K562 (cell line): ENCODE data around the gene DDAH1. TPM values are rescaled to one million over a fixed set of nuclear protein-coding genes. Genes with fewer than 3 reads are reported as not detected.
A peak's percentile ranks its signal among the peaks of the same experiment; 100 is the strongest.

Source experiments
- CBX8 ChIP-seq: fragments of 200-600 bp; sonication (generic); IDR thresholded peaks from 2 replicates; pipeline ENCODE4 v1.6.1; 2012; ENCODE audit warnings: borderline replicate concordance, mixed run types, low read depth, mild to moderate bottlenecking, moderate library complexity, mixed read lengths, low read length, control low read depth, inconsistent platforms; ENCODE audit not compliant: poor library complexity, severe bottlenecking; ENCODE audit errors: extremely low read depth
- E2F3 ChIP-seq: fragments of 250-450 bp; sonication (Bioruptor Pico); IDR thresholded peaks from 2 replicates; pipeline ENCODE4 v1.4.0; 2020; ENCODE audit warnings: mild to moderate bottlenecking
- FOS ChIP-seq: IDR thresholded peaks from 3 replicates; pipeline ENCODE4 v1.6.1; 2011; ENCODE audit not compliant: insufficient read length; ENCODE audit errors: extremely low read depth
- HDAC2 ChIP-seq: fragments of 450-650 bp; IDR thresholded peaks from 2 replicates; pipeline ENCODE4 v1.6.1; 2016; ENCODE audit warnings: mild to moderate bottlenecking
- HDAC3 ChIP-seq: fragments of 450-650 bp; IDR thresholded peaks from 2 replicates; pipeline ENCODE4 v1.6.1; 2018; ENCODE audit warnings: borderline replicate concordance, mild to moderate bottlenecking, moderate library complexity; ENCODE audit not compliant: partially characterized antibody
- KAT7 ChIP-seq: sonication (generic); formaldehyde crosslinking; IDR thresholded peaks from 2 replicates; pipeline ENCODE4 v1.8.0; 2022; ENCODE audit warnings: missing genetic modification reagents, mild to moderate bottlenecking, borderline replicate concordance
- KDM4B ChIP-seq, 2 experiments: fragments of 450-650 bp in 1 of 2; sonication (generic) in 1 of 2; IDR thresholded peaks; 2 replicates each; pipeline ENCODE4 v1.6.1; 2016 to 2017; ENCODE audit warnings: borderline replicate concordance in 2 of 2, antibody characterized with exemption in 1 of 2, low read depth in 1 of 2, mild to moderate bottlenecking in 1 of 2
- MCM7 ChIP-seq, 2 experiments: fragments of 450-650 bp; IDR thresholded peaks; 2 replicates each; pipeline ENCODE4 v1.6.1; 2016 to 2018
- PHTF2 ChIP-seq: fragments of 250-450 bp; sonication (Bioruptor Pico); IDR thresholded peaks from 2 replicates; pipeline ENCODE4 v1.5.0; 2021; ENCODE audit warnings: mild to moderate bottlenecking
- PURB ChIP-seq: sonication (generic); formaldehyde crosslinking; IDR thresholded peaks from 2 replicates; pipeline ENCODE4 v1.9.0; 2021; ENCODE audit warnings: low read depth, mild to moderate bottlenecking, missing genetic modification reagents
- RBM17 ChIP-seq: fragments of 200-400 bp; formaldehyde crosslinking; IDR thresholded peaks from 2 replicates; pipeline ENCODE4 v1.6.1; 2017; ENCODE audit warnings: low read depth, mild to moderate bottlenecking, low read length, borderline replicate concordance
- RCOR1 ChIP-seq, 2 experiments: IDR thresholded peaks; 2 replicates each; pipeline ENCODE4 v1.6.1; 2012; ENCODE audit warnings: low read depth in 2 of 2, low read length in 2 of 2, borderline replicate concordance in 1 of 2, improper control_type of control experiment in 1 of 2
- TBP ChIP-seq: optimal IDR thresholded peaks from 2 replicates; pipeline ENCODE3; 2011; ENCODE audit warnings: low read depth, low read length, improper control_type of control experiment
- TEAD1 ChIP-seq, 2 experiments: fragments of 450-650 bp in 1 of 2; sonication (generic) in 1 of 2; formaldehyde crosslinking; IDR thresholded peaks; 2 replicates each; pipeline versions ENCODE4 v1.4.0 to v1.8.0; 2020 to 2022; ENCODE audit warnings: mild to moderate bottlenecking in 2 of 2, missing genetic modification reagents in 1 of 2
- TSC22D4 ChIP-seq: fragments of 450-650 bp; IDR thresholded peaks from 2 replicates; pipeline ENCODE4 v1.6.1; 2016; ENCODE audit warnings: missing genetic modification characterization, missing biosample characterization, control low read depth
- ZNF584 ChIP-seq: fragments of 200-800 bp; sonication (Bioruptor generic); IDR thresholded peaks from 2 replicates; pipeline ENCODE4 v1.6.1; 2016; ENCODE audit warnings: low read depth, mild to moderate bottlenecking, missing genetic modification characterization, missing compliant biosample characterization
- ZNF764 ChIP-seq: fragments of 250-450 bp; sonication (Bioruptor Pico); IDR thresholded peaks from 2 replicates; pipeline ENCODE4 v1.4.0; 2020; ENCODE audit warnings: low read depth, mild to moderate bottlenecking, moderate library complexity
- polyA plus RNA-seq, 8 experiments: library from polyadenylated mRNA; depleted of rRNA in 4 of 8; stranded (reverse) in 5 of 8; unstranded in 3 of 8; fragments of >200 nt; fragmentation: Nextera tagmentation in 2 of 8; fragmentation: Illumina TruSeq in 1 of 8; extraction: Ambion mirVana in 2 of 8; extraction: Trizol in 1 of 8; gene quantifications; 2 replicates each; pipeline versions ENCODE4 v1.2.1 to v1.2.3, GENCODE V29; 2011 to 2014; ENCODE audit warnings: inconsistent platforms in 1 of 8, missing spikeins in 1 of 8
- total RNA-seq, 7 experiments: library from RNA; depleted of rRNA in 6 of 7; stranded (reverse); fragments of >200 nt in 6 of 7; fragmentation: Illumina TruSeq in 2 of 7; extraction: Trizol in 2 of 7; gene quantifications; 2 replicates each; pipeline versions ENCODE4 v1.2.1 to v1.2.3, GENCODE V29; 2011 to 2021; ENCODE audit warnings: low replicate concordance in 1 of 7
- TF ChIP-seq, protein P1 (sequence below): fragments of 250-450 bp; sonication (Bioruptor Pico); IDR thresholded peaks from 2 replicates; pipeline ENCODE4 v1.4.0; 2020; ENCODE audit warnings: mild to moderate bottlenecking, moderate library complexity, borderline replicate concordance
- TF ChIP-seq, protein P2 (sequence below): fragments of 450-650 bp; IDR thresholded peaks from 2 replicates; pipeline ENCODE4 v1.6.1; 2018; ENCODE audit warnings: mild to moderate bottlenecking, low read depth; ENCODE audit not compliant: partially characterized antibody
- TF ChIP-seq, protein P3 (sequence below): sonication (generic); formaldehyde crosslinking; IDR thresholded peaks from 2 replicates; pipeline ENCODE4 v1.5.0; 2020; ENCODE audit warnings: missing genetic modification reagents

Gene DDAH1
- total and polyA plus RNA-seq, 9 of the 15 experiments (the other 6 are each of a cell fraction or from before 2014, with no cell fraction given): 0.04 to 0.24 (median 0.10) TPM

DNA sequence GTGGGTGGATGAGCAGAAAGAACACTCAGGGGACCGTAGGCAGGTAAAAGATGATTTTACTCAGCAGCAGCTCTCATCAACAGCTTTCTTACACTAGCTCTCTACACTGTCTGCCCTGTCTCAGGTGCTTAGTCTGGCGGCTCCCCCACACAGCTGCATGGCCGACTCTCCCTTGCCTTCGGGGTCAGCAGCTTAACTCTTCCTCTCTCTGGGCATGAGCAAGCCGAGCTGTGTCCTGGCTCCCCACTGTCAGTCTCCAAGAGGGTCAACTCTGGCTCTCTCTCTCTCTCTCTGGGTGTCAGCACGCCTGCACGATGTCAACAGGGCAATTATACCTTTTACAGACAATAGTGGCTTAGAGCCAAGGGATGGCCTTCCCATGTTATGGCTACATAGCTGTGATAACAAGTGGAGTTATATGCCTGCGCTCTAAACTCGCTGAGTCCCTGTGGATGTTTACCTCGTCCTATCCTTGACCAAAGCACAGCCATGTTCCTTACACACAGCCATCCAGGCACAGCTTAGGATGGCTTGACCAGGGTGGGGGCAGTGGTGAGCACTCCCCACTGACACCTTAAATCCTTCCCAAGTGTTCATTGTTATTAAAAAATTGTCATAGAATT is 185.4 kb downstream of the DDAH1 start (continued):
- TF ChIP-seq, protein P1, sequence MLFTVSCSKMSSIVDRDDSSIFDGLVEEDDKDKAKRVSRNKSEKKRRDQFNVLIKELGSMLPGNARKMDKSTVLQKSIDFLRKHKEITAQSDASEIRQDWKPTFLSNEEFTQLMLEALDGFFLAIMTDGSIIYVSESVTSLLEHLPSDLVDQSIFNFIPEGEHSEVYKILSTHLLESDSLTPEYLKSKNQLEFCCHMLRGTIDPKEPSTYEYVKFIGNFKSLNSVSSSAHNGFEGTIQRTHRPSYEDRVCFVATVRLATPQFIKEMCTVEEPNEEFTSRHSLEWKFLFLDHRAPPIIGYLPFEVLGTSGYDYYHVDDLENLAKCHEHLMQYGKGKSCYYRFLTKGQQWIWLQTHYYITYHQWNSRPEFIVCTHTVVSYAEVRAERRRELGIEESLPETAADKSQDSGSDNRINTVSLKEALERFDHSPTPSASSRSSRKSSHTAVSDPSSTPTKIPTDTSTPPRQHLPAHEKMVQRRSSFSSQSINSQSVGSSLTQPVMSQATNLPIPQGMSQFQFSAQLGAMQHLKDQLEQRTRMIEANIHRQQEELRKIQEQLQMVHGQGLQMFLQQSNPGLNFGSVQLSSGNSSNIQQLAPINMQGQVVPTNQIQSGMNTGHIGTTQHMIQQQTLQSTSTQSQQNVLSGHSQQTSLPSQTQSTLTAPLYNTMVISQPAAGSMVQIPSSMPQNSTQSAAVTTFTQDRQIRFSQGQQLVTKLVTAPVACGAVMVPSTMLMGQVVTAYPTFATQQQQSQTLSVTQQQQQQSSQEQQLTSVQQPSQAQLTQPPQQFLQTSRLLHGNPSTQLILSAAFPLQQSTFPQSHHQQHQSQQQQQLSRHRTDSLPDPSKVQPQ: no peak
- TF ChIP-seq PHTF2 (CRISPR knock-in tag) (no peak), MCM7 (IDR thresholded peaks at IDR 0.05) (no peak), TSC22D4 (no peak), CBX8 (no peak), TEAD1 (CRISPR knock-in tag; IDR thresholded peaks at IDR 0.05) (peak in 1 of 2 experiments; percentile 87; a peak in 2 of 4 replicates), E2F3 (CRISPR knock-in tag) (peak; percentile 83; the same call in 1 of the 2 replicates), HDAC2 (no peak), RCOR1 (IDR thresholded peaks at IDR 0.05; ENCODE audit: borderline replicate concordance in 1 of 2, low read depth in 2 of 2, low read length in 2 of 2) (no peak), HDAC3 (no peak), KDM4B (IDR thresholded peaks at IDR 0.05; ENCODE audit: borderline replicate concordance in 2 of 2, low read depth in 1 of 2) (no peak), ZNF584 (peak; percentile 92), ZNF764 (no peak), FOS (no peak), KAT7 (CRISPR knock-in tag) (no peak), RBM17 (no peak), PURB (CRISPR knock-in tag) (no peak), TBP (no peak)
- TF ChIP-seq, protein P2, sequence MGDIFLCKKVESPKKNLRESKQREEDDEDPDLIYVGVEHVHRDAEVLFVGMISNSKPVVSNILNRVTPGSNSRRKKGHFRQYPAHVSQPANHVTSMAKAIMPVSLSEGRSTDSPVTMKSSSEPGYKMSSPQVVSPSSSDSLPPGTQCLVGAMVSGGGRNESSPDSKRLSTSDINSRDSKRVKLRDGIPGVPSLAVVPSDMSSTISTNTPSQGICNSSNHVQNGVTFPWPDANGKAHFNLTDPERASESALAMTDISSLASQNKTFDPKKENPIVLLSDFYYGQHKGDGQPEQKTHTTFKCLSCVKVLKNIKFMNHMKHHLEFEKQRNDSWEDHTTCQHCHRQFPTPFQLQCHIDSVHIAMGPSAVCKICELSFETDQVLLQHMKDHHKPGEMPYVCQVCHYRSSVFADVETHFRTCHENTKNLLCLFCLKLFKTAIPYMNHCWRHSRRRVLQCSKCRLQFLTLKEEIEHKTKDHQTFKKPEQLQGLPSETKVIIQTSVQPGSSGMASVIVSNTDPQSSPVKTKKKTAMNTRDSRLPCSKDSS: no peak
- TF ChIP-seq, protein P3, sequence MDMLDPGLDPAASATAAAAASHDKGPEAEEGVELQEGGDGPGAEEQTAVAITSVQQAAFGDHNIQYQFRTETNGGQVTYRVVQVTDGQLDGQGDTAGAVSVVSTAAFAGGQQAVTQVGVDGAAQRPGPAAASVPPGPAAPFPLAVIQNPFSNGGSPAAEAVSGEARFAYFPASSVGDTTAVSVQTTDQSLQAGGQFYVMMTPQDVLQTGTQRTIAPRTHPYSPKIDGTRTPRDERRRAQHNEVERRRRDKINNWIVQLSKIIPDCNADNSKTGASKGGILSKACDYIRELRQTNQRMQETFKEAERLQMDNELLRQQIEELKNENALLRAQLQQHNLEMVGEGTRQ (CRISPR knock-in tag): no peak
